Endometrial microvascular endothelial cells (primary cell): ENCODE results near the gene PLEKHG4. TPM values are rescaled to one million over a fixed set of nuclear protein-coding genes. Genes with fewer than 3 reads are reported as not detected.

Experiments used
- in situ Hi-C: cut with HindIII; loops from 2 replicates; pipeline ENCODE4 v1.10.0; 2017; ENCODE audit warnings: low sequenced_read_pairs, low pct_unique_long_range_greater_than_20kb; ENCODE audit errors: inconsistent ontology term
- total RNA-seq: library from RNA; depleted of rRNA; stranded (reverse); fragments of >200 nt; gene quantifications from one replicate; pipeline ENCODE4 v1.2.3, GENCODE V29; 2015; ENCODE audit errors: inconsistent ontology term

PLEKHG4 gene
- total RNA-seq, 1 donor from 2014 or later = 69.4 TPM

DNA sequence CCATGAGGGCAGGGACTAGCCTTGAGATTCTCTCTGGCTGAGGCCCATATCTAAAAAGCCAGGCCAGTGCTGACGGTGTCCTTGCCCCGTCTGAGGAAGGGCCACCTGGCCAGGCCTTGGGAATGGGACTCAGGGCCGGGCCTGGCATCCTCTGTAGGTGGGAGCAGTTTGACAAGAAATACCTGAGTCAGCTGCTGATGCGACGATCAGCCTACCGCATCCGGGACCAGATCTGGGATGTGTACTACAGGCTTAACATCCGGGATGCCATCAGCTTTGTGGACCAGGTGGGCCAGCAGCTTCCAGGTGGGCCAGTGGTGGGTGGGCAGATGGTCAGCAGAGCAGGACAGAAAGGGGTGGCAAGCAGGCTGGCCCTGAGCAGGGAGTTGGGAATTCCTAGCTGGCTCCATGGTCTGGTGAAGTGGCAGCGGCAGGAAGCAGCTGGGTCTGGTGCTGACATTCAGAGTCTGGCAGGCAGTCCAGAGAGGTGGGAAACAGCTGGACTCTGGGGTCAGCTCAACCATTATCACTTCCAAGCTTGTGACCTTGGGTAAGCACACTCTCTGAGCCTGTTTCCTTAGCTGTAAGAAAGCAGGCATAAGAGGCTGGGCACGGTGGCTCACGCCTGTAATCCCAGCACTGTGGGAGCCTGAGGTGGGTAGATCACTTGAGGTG, 21.0 kb upstream of the PLEKHG4 start:
- in situ Hi-C loops = no loop called here

DNA sequence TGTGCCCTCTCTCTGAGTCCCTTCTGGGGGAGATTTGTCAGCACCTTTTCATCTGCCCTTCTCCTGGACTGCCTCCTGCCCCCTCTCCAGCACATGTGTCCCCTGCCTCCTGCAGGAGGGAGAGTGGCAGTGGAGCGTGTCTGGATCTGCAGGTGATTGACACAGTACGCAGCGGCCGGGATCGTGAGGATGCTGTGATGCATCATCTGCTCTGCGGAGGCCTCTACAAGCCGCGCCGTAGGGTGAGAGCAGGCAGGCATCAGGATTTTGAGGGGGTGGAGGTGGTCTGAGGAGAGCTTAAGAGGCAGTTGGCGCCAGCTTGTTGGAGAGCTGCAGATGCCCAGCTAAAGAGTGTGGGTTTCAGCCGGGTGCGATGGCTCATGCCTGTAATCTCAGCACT, 19.6 kb upstream of the PLEKHG4 start:
- in situ Hi-C loops = loop anchor here (10.0 kb wide), 1 partner anchor 125 kb away; no protein-coding TSS in a partner anchor

DNA sequence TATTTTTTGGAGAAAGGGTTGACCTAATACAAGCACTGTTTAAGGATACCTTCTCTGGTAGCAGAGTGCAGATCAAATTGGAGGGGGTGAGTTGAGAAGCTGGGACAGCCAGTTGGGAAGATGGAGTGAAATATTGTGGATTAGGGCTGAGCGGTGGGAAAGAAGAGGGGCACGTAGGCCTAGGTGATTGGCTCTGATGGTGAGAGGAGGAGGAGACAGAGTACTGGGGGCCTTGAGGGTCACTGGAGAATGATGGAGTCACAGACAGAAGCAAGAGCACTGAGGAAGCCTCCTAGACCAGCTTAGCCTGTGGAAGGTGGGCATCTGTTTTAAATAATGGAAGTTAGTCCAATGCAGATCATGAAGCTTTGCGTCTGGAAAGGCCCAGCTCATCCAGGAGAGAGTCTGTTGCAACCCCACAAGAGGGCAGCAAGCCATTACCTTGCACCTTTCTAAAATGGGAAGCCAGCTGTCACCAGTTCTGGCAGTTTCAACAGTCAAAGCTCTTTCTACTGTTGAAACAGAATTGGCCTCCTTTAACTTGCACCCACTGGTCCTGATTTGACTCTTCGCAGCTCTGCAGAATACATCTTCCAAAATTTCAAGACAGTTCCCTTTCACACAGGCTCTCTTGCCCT, 18.8 kb upstream of the PLEKHG4 start:
- in situ Hi-C loops = loop anchor here (10.0 kb wide), 1 partner anchor 124 kb away; no protein-coding TSS in a partner anchor

DNA sequence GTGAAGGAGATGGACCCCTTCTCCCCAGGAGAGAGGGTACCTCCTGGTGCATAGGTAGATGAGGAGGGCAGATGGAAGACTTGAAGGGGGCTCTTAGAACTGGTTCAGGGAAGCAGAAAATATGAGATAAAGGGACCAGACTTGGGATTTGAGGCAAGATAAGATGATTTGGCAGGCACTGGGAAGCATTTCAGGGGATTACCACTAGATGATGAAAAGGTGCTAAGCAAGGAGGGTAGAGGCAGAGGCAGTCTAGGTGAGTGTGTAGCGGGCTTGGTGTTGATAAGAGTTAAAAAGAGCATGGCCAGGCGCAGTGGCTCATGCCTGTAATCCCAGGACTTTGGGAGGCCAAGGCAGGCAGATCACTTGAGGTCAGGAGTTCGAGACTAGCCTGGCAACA, 16.1 kb upstream of the PLEKHG4 start:
- in situ Hi-C loops = loop anchor here (10.0 kb wide), 1 partner anchor 122 kb away; no protein-coding TSS in a partner anchor

DNA sequence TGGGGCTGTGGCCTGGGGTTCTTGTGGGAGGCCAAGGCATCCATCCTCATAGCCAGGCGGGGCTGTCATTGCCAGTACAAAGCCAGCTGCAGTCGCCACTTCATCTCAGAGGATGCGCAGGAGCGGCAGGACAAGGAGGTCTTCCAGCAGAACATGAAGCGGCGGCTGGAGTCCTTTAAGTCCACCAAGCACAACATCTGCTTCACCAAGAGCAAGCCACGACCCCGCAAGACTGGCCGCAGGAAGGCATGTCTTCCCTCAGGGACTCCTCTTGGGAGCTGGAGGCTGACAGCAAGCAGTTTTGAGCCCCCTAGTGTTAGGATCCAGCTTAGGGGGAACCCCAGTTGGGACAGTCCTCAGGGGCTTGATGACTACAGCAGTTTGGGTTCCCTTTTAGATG, 15.1 kb upstream of the PLEKHG4 start:
- in situ Hi-C loops = loop anchor here (10.0 kb wide), 1 partner anchor 121 kb away; no protein-coding TSS in a partner anchor

DNA sequence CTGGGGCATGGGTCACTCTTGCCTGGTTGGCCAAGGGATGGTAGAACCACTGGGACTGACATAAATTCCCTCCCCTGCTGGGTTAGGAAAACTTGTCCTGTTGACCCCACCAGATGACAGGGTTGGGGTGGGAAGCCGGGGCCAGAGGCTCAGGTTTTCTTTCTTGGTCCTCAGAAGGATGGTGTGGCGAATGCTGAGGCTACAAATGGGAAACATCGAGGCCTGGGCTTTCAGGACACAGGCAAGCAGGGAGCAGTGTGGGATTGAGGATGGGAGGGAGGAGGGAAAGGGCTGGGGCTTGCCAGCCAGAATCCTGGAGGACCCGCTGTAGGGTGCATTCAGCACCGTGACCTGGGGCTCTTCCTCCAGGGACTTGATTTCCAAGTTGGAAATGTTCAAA, 14.5 kb upstream of the PLEKHG4 start:
- in situ Hi-C loops = loop anchor here (10.0 kb wide), 1 partner anchor 120 kb away; no protein-coding TSS in a partner anchor

DNA sequence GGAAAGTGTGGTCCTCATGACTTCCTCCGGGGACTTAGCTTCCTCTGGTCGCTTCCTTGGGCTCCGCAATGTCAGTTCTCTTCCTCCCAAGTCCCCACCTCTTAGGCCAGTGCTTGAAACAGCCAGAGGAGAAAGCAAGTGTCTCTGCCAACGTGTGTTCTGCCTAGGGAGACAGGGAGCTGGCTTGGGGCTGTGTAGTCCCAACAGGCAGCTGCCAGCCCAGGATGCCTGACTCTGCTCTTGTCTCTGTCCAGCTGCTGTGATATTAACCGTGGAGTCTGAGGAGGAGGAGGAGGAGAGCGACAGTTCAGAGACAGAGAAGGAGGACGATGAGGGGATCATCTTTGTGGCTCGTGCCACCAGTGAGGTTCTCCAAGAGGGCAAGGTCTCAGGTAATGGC, 13.5 kb upstream of the PLEKHG4 start:
- in situ Hi-C loops = loop anchor here (10.0 kb wide), 1 partner anchor 119 kb away; no protein-coding TSS in a partner anchor

DNA sequence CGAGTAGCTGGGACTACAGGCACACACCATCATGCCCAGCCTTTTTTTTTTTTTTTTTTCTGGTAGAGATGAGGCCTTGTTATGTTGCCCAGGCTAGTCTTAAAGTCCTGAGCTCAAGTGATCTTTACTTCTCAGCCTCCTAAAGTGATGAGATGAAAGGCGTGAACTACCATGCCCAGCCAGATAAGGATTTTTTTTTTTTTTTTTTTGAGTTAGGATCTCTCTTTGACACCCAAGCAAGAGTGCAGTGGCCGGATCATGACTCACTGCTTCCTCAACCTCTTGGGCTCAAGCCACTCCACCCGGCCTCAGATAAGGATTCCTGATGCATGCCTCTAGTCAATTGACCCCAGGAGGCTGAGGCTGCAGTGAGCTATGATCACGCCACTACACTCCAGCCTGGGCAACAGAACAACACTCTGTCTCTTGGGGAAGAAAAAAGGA, 11.2 kb upstream of the PLEKHG4 start:
- in situ Hi-C loops = loop anchor here (10.0 kb wide), 1 partner anchor 117 kb away; no protein-coding TSS in a partner anchor

DNA sequence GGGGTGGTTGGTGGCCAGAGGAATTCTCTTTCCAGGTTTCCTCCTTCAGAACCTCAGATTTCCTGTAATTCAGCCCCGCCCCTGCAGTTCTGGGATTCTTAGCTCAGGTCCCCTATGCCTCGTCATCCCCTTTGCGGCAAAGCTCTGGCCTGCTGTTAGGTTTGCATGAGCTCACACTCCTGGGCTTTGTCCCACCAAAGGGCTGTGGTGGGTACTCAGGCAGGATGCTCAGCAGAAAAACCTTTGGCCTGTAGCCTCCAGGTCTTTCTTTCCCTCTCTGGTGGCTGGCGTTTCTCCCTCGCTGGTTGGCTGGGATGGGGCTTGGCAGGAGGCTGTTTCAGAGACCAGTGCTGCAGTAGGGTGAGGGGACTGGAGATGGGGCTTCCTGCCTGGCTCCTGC, 9.6 kb upstream of the PLEKHG4 start:
- in situ Hi-C loops = loop anchor here (10.0 kb wide), 1 partner anchor 115 kb away; no protein-coding TSS in a partner anchor

DNA sequence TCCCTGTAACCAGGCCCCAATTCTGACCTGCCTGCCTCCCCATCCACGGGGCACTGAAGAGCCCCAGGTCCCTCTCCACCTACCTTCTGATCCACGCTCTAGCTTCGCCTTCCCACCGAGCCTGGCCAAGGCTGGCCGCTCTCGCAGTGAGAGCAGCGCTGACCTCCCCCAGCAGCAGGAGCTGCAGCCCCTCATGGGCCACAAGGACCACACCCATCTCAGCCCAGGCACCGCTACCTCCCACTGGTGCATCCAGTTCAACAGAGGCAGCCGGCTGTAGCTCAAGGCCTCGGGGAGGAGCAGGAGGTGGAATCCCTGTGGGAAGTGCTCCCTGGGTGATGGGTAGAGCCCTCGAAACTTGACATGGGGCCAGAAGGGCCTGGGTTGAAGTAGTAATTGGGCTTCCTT, 8.4 kb upstream of the PLEKHG4 start:
- in situ Hi-C loops = no loop called here

DNA sequence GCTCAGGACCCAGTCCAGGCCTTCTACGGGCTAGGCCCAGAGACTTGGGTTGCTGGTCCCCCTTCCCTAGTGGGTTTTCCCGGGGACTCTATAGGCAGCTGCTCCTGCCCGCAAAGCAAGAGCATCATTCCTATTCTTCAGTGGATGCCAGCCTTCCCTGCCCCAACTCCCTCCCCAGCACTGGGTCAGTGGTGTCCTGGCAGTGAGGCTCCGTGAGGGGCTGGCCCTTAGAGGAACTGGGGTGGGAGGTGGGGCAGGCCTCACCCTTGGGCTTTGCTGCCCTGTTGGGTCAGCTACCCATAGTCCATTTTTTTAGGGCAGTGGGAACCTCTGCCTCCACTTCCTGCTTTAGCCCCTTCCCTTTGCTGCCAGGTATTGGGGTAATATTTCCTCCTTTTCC, 7.9 kb upstream of the PLEKHG4 start:
- in situ Hi-C loops = no loop called here

DNA sequence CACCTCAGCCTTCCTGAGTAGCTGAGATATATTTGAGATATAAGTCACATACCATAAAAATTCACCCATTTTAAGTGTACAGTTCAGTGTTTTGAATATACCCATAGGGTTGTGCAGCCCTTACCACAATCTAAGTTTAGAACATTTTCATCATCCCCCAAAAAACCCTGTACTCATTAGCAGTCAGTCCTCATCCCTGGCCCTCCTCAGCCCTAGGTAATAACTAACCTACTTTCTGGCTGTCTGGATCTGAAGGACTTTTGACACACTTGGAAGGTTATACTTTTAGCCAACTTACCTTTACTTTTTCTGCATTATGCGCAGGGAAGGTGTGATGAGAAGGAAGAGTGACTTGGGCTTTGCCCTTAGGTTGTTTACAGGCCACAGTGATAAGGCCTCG, 4.0 kb upstream of the PLEKHG4 start:
- in situ Hi-C loops = loop anchor here (25.0 kb wide), 1 partner anchor 138 kb away; no protein-coding TSS in a partner anchor

DNA sequence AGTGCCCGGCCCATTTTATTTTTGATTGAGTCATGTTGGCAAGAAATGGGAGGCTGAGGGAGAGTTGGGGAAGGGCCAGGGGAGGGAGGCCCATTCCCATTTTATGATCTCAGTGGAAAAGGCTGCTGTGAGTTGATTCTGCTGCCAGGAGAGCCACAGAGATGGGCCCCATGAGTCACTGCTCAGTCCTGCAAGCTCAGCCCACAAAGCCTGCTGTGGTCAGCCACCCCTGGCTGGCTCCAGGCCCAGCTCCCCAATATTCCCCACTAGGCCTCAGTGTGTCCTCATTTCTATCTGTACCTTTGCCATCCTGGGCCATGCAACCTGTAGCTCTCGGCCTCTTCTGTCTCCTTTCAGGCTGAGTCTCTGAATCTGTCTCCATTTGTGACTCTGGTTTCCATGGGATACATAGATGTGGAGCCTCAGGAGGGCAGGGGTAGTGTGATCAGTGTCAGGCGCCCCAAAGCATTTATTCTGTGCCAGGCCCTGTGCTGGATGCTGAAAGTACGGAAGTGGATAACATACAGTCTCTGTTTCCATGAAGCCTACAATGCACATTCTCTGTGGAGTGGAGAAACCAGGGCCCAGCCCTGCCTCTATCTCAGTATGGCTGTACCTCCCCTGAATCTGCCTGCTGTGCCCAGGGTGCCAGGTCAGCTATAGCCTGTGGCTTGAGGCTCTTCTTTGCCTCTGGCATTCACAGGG, 1.9 kb upstream of the PLEKHG4 start:
- in situ Hi-C loops = loop anchor here (25.0 kb wide), 1 partner anchor 140 kb away; no protein-coding TSS in a partner anchor

DNA sequence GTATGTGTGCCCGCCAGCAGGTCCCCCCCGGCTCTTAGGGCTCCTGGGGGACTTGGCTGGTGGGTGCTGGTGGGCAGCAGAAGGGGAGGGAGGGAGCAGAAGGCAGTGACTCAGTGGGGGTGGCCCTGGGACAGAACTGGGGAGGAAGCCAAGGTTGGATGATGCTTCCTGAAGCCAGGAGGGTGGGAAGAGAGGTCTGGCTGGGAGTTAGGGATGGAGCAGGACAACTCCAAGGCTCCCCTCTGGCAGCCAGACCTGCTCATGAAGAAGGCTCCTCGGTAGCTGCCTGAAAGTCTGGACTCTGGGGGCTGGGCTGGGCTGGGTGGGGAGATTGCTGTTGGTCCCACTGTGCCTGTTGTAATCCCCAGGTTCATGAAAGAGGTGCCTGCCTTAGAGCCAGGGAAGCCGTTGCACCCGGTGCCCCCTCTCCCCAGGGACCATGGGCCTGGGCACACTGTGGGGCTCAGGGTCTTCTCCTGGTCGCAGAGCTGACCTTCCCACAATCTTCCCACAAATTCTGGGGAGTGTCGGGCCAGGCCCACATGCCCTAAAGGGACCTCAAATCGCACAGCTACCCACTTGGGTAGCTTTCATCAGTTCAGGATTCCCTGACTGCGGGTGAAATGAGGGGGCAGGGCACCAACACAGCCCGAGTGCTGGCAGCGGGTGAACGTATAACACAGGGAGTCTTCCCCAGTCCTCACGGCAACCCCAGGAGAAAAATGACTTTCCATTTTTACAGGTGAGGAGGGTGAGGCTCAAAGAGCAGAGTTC, 1.1 kb upstream of the PLEKHG4 start:
- in situ Hi-C loops = loop anchor here (25.0 kb wide), 1 partner anchor 141 kb away; no protein-coding TSS in a partner anchor

DNA sequence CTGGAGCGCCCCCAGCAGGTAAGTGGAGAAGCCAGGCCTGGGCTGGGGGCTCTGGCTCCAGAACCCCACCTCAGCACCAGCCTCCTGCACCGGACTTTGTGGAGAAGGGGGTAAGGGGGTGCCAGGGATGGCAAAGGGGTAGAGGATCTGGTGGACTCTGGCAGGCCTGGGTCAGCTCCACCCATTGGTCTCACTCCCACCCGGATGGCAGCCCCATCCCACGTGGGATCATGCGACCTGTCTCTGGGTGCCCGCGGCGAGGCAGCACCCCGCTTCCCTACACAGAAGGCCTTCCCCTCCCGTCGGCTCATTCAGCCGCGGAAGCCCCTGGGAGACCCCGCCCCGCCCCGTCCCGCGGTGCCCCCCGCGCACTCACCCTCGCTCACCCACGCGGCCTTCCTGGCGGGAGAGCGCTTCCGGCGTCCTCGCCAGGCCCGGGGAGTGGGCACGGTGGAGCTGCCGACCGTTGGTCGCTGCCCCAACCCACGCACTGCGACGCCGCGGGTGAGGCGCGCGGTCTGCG, 498 bp upstream of the PLEKHG4 start:
- in situ Hi-C loops = loop anchor here (25.0 kb wide), 1 partner anchor 142 kb away; no protein-coding TSS in a partner anchor

DNA sequence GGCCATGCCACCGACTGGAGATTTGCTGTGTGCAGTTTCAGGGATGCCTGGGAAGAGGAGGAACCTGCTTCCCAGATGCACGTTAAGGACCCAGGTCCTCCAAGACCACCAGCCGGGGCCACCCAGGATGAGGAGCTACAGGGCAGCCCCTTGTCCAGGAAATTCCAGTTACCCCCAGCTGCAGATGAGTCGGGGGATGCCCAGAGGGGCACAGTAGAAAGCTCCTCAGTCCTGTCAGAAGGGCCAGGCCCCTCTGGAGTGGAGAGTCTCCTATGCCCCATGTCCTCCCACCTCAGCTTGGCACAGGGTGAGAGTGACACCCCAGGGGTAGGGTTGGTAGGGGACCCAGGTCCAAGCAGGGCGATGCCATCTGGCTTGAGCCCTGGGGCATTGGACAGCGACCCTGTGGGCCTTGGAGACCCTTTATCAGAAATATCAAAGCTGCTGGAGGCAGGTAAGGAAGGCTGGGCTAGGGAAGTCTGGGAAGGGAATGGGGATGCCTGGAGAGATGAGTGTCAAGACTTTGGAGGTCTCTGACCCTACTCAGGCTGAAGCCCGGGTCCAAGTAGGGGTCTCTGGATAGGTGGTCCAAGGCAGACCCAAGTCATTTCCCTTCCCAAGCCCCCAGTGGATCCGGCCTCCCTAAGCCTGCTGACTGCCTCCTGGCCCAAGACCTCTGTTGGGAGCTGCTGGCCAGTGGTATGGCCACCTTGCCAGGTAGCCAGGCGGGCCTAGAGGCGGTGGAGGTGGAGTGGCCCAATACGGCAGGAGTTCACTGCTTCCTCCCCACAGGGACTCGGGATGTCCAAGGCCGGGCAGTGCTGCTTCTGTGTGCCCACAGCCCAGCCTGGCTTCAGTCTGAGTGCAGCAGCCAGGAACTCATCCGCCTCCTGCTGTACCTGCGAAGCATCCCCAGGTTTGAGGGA, 1.0 kb downstream of the PLEKHG4 start:
- in situ Hi-C loops = loop anchor here (25.0 kb wide), 1 partner anchor 143 kb away; no protein-coding TSS in a partner anchor
